Panc1 (cell line): ENCODE measurements around the gene ZNF555. TPM values are rescaled to one million over a fixed set of nuclear protein-coding genes. Genes with fewer than 3 reads are reported as not detected.

Source experiments
- ATAC-seq: fragments of 200-7000 bp; cut with Tn5 transposase; 2 replicates; pipeline ENCODE4 v1.9.1; 2020; ENCODE audit warnings: mild to moderate bottlenecking, moderate library complexity
- BruUV-seq: library from RNA; stranded (reverse); fragments of 400-500 nt; replicated peaks from 2 replicates; lab custom pipeline; 2021; lab: Mats Ljungman, UMichigan
- CTCF ChIA-PET: fragments of 300-600 bp; sonication (Branson Sonifier 250); formaldehyde crosslinking; loops from one replicate; lab custom pipeline; 2022; ENCODE audit warnings: antibody characterized with exemption; lab: Charles Lee
- POLR2A ChIA-PET: fragments of 300-600 bp; sonication (Branson Sonifier 250); formaldehyde crosslinking; loops from one replicate; lab custom pipeline; 2022; ENCODE audit warnings: antibody characterized with exemption; lab: Charles Lee
- DNase-seq: peaks from one replicate; pipeline ENCODE4 v3.0.0-alpha.2; 2010; ENCODE audit warnings: low read depth, low spot score
- H3K27ac ChIP-seq: 2 replicates; pipeline ENCODE4 v1.5.1; 2011; ENCODE audit warnings: mild to moderate bottlenecking, low read length, inconsistent platforms
- H3K27me3 ChIP-seq: fragments of 200-500 bp; sonication (Bioruptor generic); 2 replicates; pipeline ENCODE4 v1.6.0; 2014; ENCODE audit warnings: low read length, inconsistent platforms; ENCODE audit not compliant: control insufficient read depth, insufficient read depth
- H3K36me3 ChIP-seq: fragments of 200-500 bp; sonication (Bioruptor generic); 2 replicates; pipeline ENCODE4 v1.5.1; 2014; ENCODE audit warnings: inconsistent platforms, mild to moderate bottlenecking, low read length, moderate library complexity; ENCODE audit not compliant: control insufficient read depth, insufficient read depth
- H3K4me1 ChIP-seq: 2 replicates; pipeline ENCODE4 v1.5.1; 2011; ENCODE audit warnings: inconsistent platforms, mild to moderate bottlenecking, low read length, moderate library complexity; ENCODE audit not compliant: control insufficient read depth, insufficient read depth
- H3K4me3 ChIP-seq, 2 experiments: 2 replicates each; pipeline ENCODE4 v1.5.1; 2011 to 2012; ENCODE audit warnings: low read depth in 2 of 2, low read length in 2 of 2, mild to moderate bottlenecking in 2 of 2, inconsistent platforms in 1 of 2, moderate library complexity in 1 of 2
- H3K9me3 ChIP-seq: fragments of 200-500 bp; sonication (Bioruptor generic); 2 replicates; pipeline ENCODE4 v1.5.1; 2014; ENCODE audit warnings: low read depth, mild to moderate bottlenecking, inconsistent platforms, low read length, moderate library complexity; ENCODE audit not compliant: control insufficient read depth, insufficient read depth
- POLR2AphosphoS5 ChIP-seq: IDR thresholded peaks from 2 replicates; pipeline ENCODE4 v1.6.1; 2012; ENCODE audit warnings: mild to moderate bottlenecking, low read depth, low read length, moderate library complexity
- REST ChIP-seq, 2 experiments: IDR thresholded peaks; 2 replicates each; pipeline ENCODE4 v1.6.1; 2011 to 2012; ENCODE audit warnings: low read depth in 2 of 2, control low read depth in 1 of 2, low read length in 1 of 2, mild to moderate bottlenecking in 1 of 2, moderate library complexity in 1 of 2; ENCODE audit not compliant: insufficient read depth in 1 of 2
- SIN3A ChIP-seq: IDR thresholded peaks from 2 replicates; pipeline ENCODE4 v1.6.1; 2012; ENCODE audit warnings: low read depth, mild to moderate bottlenecking, low read length, moderate library complexity, borderline replicate concordance; ENCODE audit not compliant: insufficient read depth
- TCF7L2 ChIP-seq: IDR thresholded peaks from 2 replicates; pipeline ENCODE4 v1.6.1; 2011; ENCODE audit warnings: mild to moderate bottlenecking, low read depth, low read length, inconsistent platforms
- in situ Hi-C: cut with HindIII; loops from 2 replicates; pipeline ENCODE4 v1.10.0; 2016; ENCODE audit warnings: low sequenced_read_pairs, low pct_unique_long_range_greater_than_20kb
- intact Hi-C: fragments of 100-400 bp; cut with micrococcal nuclease; formaldehyde crosslinking; loops from one replicate; pipeline ENCODE4 v1.10.0; 2022; ENCODE audit not compliant: unreplicated experiment
- total RNA-seq: library from RNA; stranded (reverse); gene quantifications from one replicate; pipeline ENCODE4 v1.2.1, GENCODE V29; 2021; ENCODE audit not compliant: unreplicated experiment
- TF ChIP-seq, protein P1 (sequence below): fragments of 450-650 bp; IDR thresholded peaks from 2 replicates; pipeline ENCODE4 v1.5.1; 2017; ENCODE audit warnings: mild to moderate bottlenecking

The ZNF555 gene
- total RNA-seq, 1 experiment from 2014 or later: 7.3 TPM

DNA sequence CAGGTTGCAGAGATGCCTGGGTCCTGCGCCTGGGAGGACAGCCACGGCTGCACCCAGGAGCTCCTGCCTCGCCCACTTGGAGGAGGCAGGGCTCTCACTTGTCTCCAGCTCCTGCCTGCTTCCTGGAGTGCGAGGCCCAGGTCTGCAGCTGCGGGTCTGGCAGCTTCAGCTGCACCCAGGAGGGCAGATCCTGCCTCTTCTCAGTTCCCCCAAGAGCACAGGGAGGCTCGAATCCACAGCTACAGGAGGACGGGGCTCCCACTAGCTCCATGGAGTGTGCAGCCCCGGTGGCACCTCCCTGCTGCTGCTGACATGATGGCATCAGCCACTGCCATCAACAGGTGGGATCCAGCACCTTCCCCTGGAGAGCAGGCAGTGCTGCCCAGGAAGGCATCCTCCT is 17.1 kb upstream of the ZNF555 start:
- ATAC-seq (no peak), DNase-seq (no peak)
- no peak overlapping the region for H3K4me3 ChIP-seq
- H3K36me3 ChIP-seq: no peaks in the 10 kb centered on the region
- ChIA-PET POLR2A (interaction anchor here (0.5 to 0.6 kb wide), 2 partner anchors 296 to 326 kb away, joined by 3 read pairs; no protein-coding TSS in a partner anchor), CTCF (interaction anchor here (1.1 kb wide), 2 partner anchors 37 to 48 kb away, joined by 3 read pairs; no protein-coding TSS in a partner anchor)
- in situ Hi-C loops (no loop called here), intact Hi-C loops (no loop called here)
- TF ChIP-seq, protein P1, sequence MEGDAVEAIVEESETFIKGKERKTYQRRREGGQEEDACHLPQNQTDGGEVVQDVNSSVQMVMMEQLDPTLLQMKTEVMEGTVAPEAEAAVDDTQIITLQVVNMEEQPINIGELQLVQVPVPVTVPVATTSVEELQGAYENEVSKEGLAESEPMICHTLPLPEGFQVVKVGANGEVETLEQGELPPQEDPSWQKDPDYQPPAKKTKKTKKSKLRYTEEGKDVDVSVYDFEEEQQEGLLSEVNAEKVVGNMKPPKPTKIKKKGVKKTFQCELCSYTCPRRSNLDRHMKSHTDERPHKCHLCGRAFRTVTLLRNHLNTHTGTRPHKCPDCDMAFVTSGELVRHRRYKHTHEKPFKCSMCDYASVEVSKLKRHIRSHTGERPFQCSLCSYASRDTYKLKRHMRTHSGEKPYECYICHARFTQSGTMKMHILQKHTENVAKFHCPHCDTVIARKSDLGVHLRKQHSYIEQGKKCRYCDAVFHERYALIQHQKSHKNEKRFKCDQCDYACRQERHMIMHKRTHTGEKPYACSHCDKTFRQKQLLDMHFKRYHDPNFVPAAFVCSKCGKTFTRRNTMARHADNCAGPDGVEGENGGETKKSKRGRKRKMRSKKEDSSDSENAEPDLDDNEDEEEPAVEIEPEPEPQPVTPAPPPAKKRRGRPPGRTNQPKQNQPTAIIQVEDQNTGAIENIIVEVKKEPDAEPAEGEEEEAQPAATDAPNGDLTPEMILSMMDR: no peak
- TF ChIP-seq TCF7L2 (no peak), REST (IDR thresholded peaks at IDR 0.05; ENCODE audit: insufficient read depth in 1 of 2, low read depth in 2 of 2, low read length in 1 of 2) (no peak), POLR2AphosphoS5 (no peak), SIN3A (no peak)
- no peak overlapping the region for H3K27ac ChIP-seq
- no peaks in the 10 kb centered on the region for H3K4me1 ChIP-seq
- H3K9me3 ChIP-seq: no peaks in the 10 kb centered on the region; the same call in 1 of the 2 replicates
- H3K27me3 ChIP-seq: no peaks in the 10 kb centered on the region
- BruUV-seq: no TSS peak

GRCh38 chr19:2827022-2827421 is 14.3 kb upstream of the ZNF555 start:
- CTCF ChIA-PET: no interaction called here
- H3K27me3 ChIP-seq: no peaks in the 10 kb centered on the region
- POLR2A ChIA-PET: no interaction called here
- in situ Hi-C loops: no loop called here
- intact Hi-C loops: no loop called here
- no peak for DNase-seq
- no peaks in the 10 kb centered on the region for H3K4me1 ChIP-seq
- no peak overlapping the region for H3K4me3 ChIP-seq
- TF ChIP-seq, protein P1: no peak
- TF ChIP-seq REST (IDR thresholded peaks at IDR 0.05; ENCODE audit: insufficient read depth in 1 of 2, low read depth in 2 of 2, low read length in 1 of 2): no peak
- no peak for TF ChIP-seq SIN3A
- no peak for TF ChIP-seq TCF7L2
- no peak for TF ChIP-seq POLR2AphosphoS5
- no peaks in the 10 kb centered on the region; the same call in 1 of the 2 replicates for H3K9me3 ChIP-seq
- no TSS peak for BruUV-seq
- H3K27ac ChIP-seq: no peak overlapping the region
- ATAC-seq: no peak
- H3K36me3 ChIP-seq: no peaks in the 10 kb centered on the region
